Measurements from ENCODE around the gene THSD4. TPM values are rescaled to one million over a fixed set of nuclear protein-coding genes. Genes with fewer than 3 reads are reported as not detected.

Gene THSD4
- total and polyA plus RNA-seq, 2 experiments from 2014 or later, result 5.1 to 25.5 TPM

GRCh38 chr15:71678605-71679004, 563.3 kb downstream of the THSD4 start:
- no peak for DNase-seq (ENCODE audit: low read depth in 1 of 2, low spot score in 1 of 2)
- Histone ChIP-seq H3K4me1 (ENCODE audit: low read depth) (peaks cover 20% of the 10 kb centered on the region), H3K36me3 (no peaks in the 10 kb centered on the region), H3K27me3 (no peaks in the 10 kb centered on the region), H3K9me3 (ENCODE audit: low read depth) (no peaks in the 10 kb centered on the region), H3K4me3 (no peak overlapping the region), H3K27ac (no peak overlapping the region)
- no peak for TF ChIP-seq CTCF (IDR thresholded peaks at IDR 0.05; ENCODE audit: low read depth, low read length)

GRCh38 chr15:71679223-71679792, 564.0 kb downstream of the THSD4 start:
- no peak for DNase-seq (ENCODE audit: low read depth in 1 of 2, low spot score in 1 of 2)
- Histone ChIP-seq H3K9me3 (ENCODE audit: low read depth) (no peaks in the 10 kb centered on the region), H3K4me1 (ENCODE audit: low read depth) (peaks cover 20% of the 10 kb centered on the region), H3K36me3 (no peaks in the 10 kb centered on the region), H3K27ac (no peak overlapping the region), H3K4me3 (no peak overlapping the region), H3K27me3 (no peaks in the 10 kb centered on the region)
- no peak for TF ChIP-seq CTCF (IDR thresholded peaks at IDR 0.05; ENCODE audit: low read depth, low read length)

- no peaks in the 10 kb centered on the region for H3K36me3 ChIP-seq
Observed at GRCh38 chr15:71679793-71680353, 564.6 kb downstream of the THSD4 start.

GRCh38 chr15:71682001-71682400, 566.7 kb downstream of the THSD4 start:
- no peak overlapping the region for H3K27ac ChIP-seq
- H3K36me3 ChIP-seq, result no peaks in the 10 kb centered on the region
- DNase-seq (ENCODE audit: low read depth in 1 of 2, low spot score in 1 of 2), result no peak
- no peak for TF ChIP-seq CTCF (IDR thresholded peaks at IDR 0.05; ENCODE audit: low read depth, low read length)
- no peaks in the 10 kb centered on the region for H3K27me3 ChIP-seq
- H3K4me3 ChIP-seq, result no peak overlapping the region
- H3K9me3 ChIP-seq (ENCODE audit: low read depth), result no peaks in the 10 kb centered on the region
- peaks cover 15% of the 10 kb centered on the region for H3K4me1 ChIP-seq (ENCODE audit: low read depth)

More at GRCh38 chr15:71679793-71680353, 564.6 kb downstream of the THSD4 start:
- Histone ChIP-seq H3K9me3 (ENCODE audit: low read depth) (no peaks in the 10 kb centered on the region), H3K27me3 (no peaks in the 10 kb centered on the region), H3K4me1 (ENCODE audit: low read depth) (peaks cover 20% of the 10 kb centered on the region), H3K27ac (no peak overlapping the region), H3K4me3 (no peak overlapping the region)
- DNase-seq (ENCODE audit: low read depth in 1 of 2, low spot score in 1 of 2), result peak in 1 of 2 donors; percentile 24
- TF ChIP-seq CTCF (IDR thresholded peaks at IDR 0.05; ENCODE audit: low read depth, low read length), result no peak

GRCh38 chr15:71683411-71684274, 568.4 kb downstream of the THSD4 start:
- no peaks in the 10 kb centered on the region for H3K27me3 ChIP-seq
- no peaks in the 10 kb centered on the region for H3K9me3 ChIP-seq (ENCODE audit: low read depth)
- no peaks in the 10 kb centered on the region for H3K36me3 ChIP-seq
- no peak for DNase-seq (ENCODE audit: low read depth in 1 of 2, low spot score in 1 of 2)
- no peak overlapping the region for H3K4me3 ChIP-seq
- H3K27ac ChIP-seq, result no peak overlapping the region
- peaks cover 6% of the 10 kb centered on the region for H3K4me1 ChIP-seq (ENCODE audit: low read depth)
- no peak for TF ChIP-seq CTCF (IDR thresholded peaks at IDR 0.05; ENCODE audit: low read depth, low read length)

All from cardiac muscle cell (in vitro differentiated cells and primary cell).